ENCODE measurements around the gene SMU1.

DNA sequence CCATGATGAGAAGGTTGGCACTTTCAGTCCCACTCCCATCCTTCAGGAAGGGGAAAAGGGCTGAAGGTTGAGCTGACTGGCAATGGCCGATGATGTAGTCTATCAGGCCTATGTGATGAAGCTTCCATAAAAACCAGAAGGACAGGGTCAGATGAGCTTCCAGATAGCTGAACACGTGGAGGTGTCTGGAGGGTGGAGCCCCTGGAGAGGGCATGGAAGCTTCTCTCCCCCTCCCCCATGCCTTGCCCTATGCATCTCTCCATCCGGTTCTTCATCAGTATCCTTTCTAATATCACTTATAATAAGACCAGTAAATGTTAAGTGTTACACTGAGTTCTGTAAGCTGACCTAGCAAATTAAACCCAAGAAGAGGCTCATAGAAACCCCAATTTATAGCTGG lies 32.6 kb upstream of the SMU1 start:
- TF ChIP-seq GATA2 (IDR thresholded peaks at IDR 0.05; ENCODE audit: low read depth, low read length) (no peak), GATA3 (IDR thresholded peaks at IDR 0.05; ENCODE audit: low read depth, low read length) (no peak)

All from SH-SY5Y (cell line).